ENCODE measurements around the gene HNRNPAB.
"Not testable (repeated sequence)": the region's sequence is repeated elsewhere in the genome, so short reads cannot be mapped to it uniquely, and the experiment has no call there.

- TF ChIP-seq ZNF70 (CRISPR knock-in tag; IDR thresholded peaks at IDR 0.05); RARB (CRISPR knock-in tag; IDR thresholded peaks at IDR 0.05); PATZ1 (CRISPR knock-in tag; IDR thresholded peaks at IDR 0.05; ENCODE audit: borderline replicate concordance); OSR1 (CRISPR knock-in tag; IDR thresholded peaks at IDR 0.05); CSDC2 (CRISPR knock-in tag; IDR thresholded peaks at IDR 0.05): not testable (repeated sequence)
These were observed 24.8 kb downstream of the HNRNPAB start for GRCh38 chr5:178229111-178229510.
